DOHH2 (cell line): Measurements from ENCODE around the gene TMEM107.

Experiments
- H3F3A ChIP-seq: fragments of 200-600 bp; sonication (generic), shearing (Covaris generic); 2 replicates; pipeline ENCODE4 v1.6.0; 2016; ENCODE audit warnings: antibody characterized with exemption, mild to moderate bottlenecking; ENCODE audit not compliant: control insufficient read depth, insufficient read depth
- H3K27ac ChIP-seq: fragments of 200-600 bp; sonication (generic); 2 replicates; pipeline ENCODE4 v1.5.1; 2014; ENCODE audit warnings: low read depth, mild to moderate bottlenecking, low read length, moderate library complexity
- H3K27me3 ChIP-seq: fragments of 200-600 bp; sonication (generic); 2 replicates; pipeline ENCODE4 v1.6.1; 2014; ENCODE audit warnings: mild to moderate bottlenecking, low read length, mixed read lengths; ENCODE audit not compliant: control insufficient read depth
- H3K36me3 ChIP-seq: fragments of 200-600 bp; sonication (generic); 2 replicates; pipeline ENCODE4 v1.6.1; 2014; ENCODE audit warnings: mild to moderate bottlenecking, low read length, moderate library complexity, mixed read lengths; ENCODE audit not compliant: control insufficient read depth
- H3K4me1 ChIP-seq: fragments of 200-600 bp; sonication (generic); 2 replicates; pipeline ENCODE4 v1.6.1; 2014; ENCODE audit warnings: mild to moderate bottlenecking, low read length, mixed read lengths; ENCODE audit not compliant: control insufficient read depth
- H3K4me2 ChIP-seq: fragments of 200-600 bp; sonication (generic); 2 replicates; pipeline ENCODE4 v1.6.0; 2014; ENCODE audit warnings: mild to moderate bottlenecking, low read length, moderate library complexity
- H3K4me3 ChIP-seq: fragments of 200-600 bp; sonication (generic); 2 replicates; pipeline ENCODE4 v1.5.1; 2014; ENCODE audit warnings: mild to moderate bottlenecking, low read length, mixed read lengths
- H3K79me2 ChIP-seq: fragments of 200-600 bp; sonication (generic); 2 replicates; pipeline ENCODE4 v1.6.1; 2014; ENCODE audit warnings: mild to moderate bottlenecking, low read length, mixed read lengths; ENCODE audit not compliant: control insufficient read depth
- H3K9me2 ChIP-seq: fragments of 200-600 bp; sonication (generic); replicated peaks from 2 replicates; pipeline ENCODE4 v1.6.1; 2014; ENCODE audit warnings: mild to moderate bottlenecking, low read length, mixed read lengths; ENCODE audit not compliant: control insufficient read depth
- H3K9me3 ChIP-seq: fragments of 200-600 bp; sonication (generic); 2 replicates; pipeline ENCODE4 v1.6.1; 2014; ENCODE audit warnings: antibody characterized with exemption, low read length, mixed read lengths; ENCODE audit not compliant: control insufficient read depth, insufficient read depth
- H4K20me1 ChIP-seq: fragments of 200-600 bp; sonication (generic); 2 replicates; pipeline ENCODE4 v1.6.0; 2014; ENCODE audit warnings: low read depth, mild to moderate bottlenecking, antibody characterized with exemption, low read length, moderate library complexity; ENCODE audit not compliant: control insufficient read depth, insufficient read depth
- CTCF ChIP-seq: fragments of 200-600 bp; sonication (generic); IDR thresholded peaks from one replicate; pipeline ENCODE4 v1.5.1; 2014; ENCODE audit warnings: antibody characterized with exemption, mild to moderate bottlenecking, low read depth, low read length; ENCODE audit not compliant: poor library complexity, severe bottlenecking
- EZH2phosphoT487 ChIP-seq: fragments of 200-600 bp; sonication (generic); IDR thresholded peaks from 2 replicates; pipeline ENCODE4 v1.6.1; 2017; ENCODE audit warnings: borderline replicate concordance, mild to moderate bottlenecking, antibody characterized with exemption, low read length, moderate library complexity, mixed read lengths

Gene TMEM107

GRCh38 chr17:8162997-8163977 is 12.9 kb downstream of the TMEM107 start:
- Histone ChIP-seq H3K79me2 (peaks cover 34% of the 10 kb centered on the region), H3K4me1 (peaks cover 53% of the 10 kb centered on the region), H3K27me3 (no peaks in the 10 kb centered on the region), H3F3A (peaks cover 18% of the 10 kb centered on the region), H4K20me1 (peaks cover 7% of the 10 kb centered on the region; the same call in 1 of the 2 replicates), H3K4me2 (peak overlapping the region; percentile 100), H3K4me3 (peak overlapping the region; percentile 99), H3K27ac (peak overlapping the region; percentile 69), H3K9me2 (no peaks in the 10 kb centered on the region), H3K9me3 (no peaks in the 10 kb centered on the region), H3K36me3 (peaks cover 38% of the 10 kb centered on the region)
- TF ChIP-seq EZH2phosphoT487 (no peak), CTCF (no peak)

GRCh38 chr17:8162233-8162996 is 13.8 kb downstream of the TMEM107 start, which contains the start of gene VAMP2:
TSS of gene VAMP2 (minus strand) at chr17:8162948. CDS start at chr17:8162879, 69 bp downstream.
- Histone ChIP-seq H3K79me2 (peaks cover 34% of the 10 kb centered on the region), H3K36me3 (peaks cover 43% of the 10 kb centered on the region), H3K27me3 (no peaks in the 10 kb centered on the region), H3K9me3 (no peaks in the 10 kb centered on the region), H3K9me2 (no peaks in the 10 kb centered on the region), H3F3A (peaks cover 18% of the 10 kb centered on the region), H4K20me1 (peaks cover 7% of the 10 kb centered on the region; the same call in 1 of the 2 replicates), H3K4me1 (peaks cover 55% of the 10 kb centered on the region), H3K27ac (peak within 1 kb of the TSS; percentile 69), H3K4me3 (peak within 1 kb of the TSS; percentile 99), H3K4me2 (peak within 1 kb of the TSS; percentile 100)
- TF ChIP-seq EZH2phosphoT487 (no peak), CTCF (no peak)

GRCh38 chr17:8161289-8162232 is 14.6 kb downstream of the TMEM107 start:
- Histone ChIP-seq H4K20me1 (peaks cover 7% of the 10 kb centered on the region; the same call in 1 of the 2 replicates), H3K4me1 (peaks cover 61% of the 10 kb centered on the region), H3K9me2 (no peaks in the 10 kb centered on the region), H3K9me3 (no peaks in the 10 kb centered on the region), H3K27ac (peak overlapping the region; percentile 63; the same call in 1 of the 2 replicates), H3K4me2 (peak overlapping the region; percentile 68), H3K36me3 (peaks cover 43% of the 10 kb centered on the region), H3K27me3 (no peaks in the 10 kb centered on the region), H3K4me3 (peak overlapping the region; percentile 99), H3K79me2 (peaks cover 34% of the 10 kb centered on the region), H3F3A (peaks cover 18% of the 10 kb centered on the region)
- TF ChIP-seq EZH2phosphoT487: no peak
- TF ChIP-seq CTCF: no peak
